Stimulated activated CD8-positive, alpha-beta memory T cell treated with anti-CD3 and anti-CD28 coated beads, Interleukin-12 subunit alpha, Interleukin-12 subunit beta, amount 100 ng/mL, for 4 hours (primary cell): Measurements from ENCODE around the gene DACH2.
"Not testable (repeated sequence)": the region's sequence is repeated elsewhere in the genome, so short reads cannot be mapped to it uniquely, and the experiment has no call there.

Source experiments
- DNase-seq: peaks from one replicate; pipeline ENCODE4 v3.0.0-alpha.2; 2020; ENCODE audit warnings: low read depth

DACH2 gene

DNA sequence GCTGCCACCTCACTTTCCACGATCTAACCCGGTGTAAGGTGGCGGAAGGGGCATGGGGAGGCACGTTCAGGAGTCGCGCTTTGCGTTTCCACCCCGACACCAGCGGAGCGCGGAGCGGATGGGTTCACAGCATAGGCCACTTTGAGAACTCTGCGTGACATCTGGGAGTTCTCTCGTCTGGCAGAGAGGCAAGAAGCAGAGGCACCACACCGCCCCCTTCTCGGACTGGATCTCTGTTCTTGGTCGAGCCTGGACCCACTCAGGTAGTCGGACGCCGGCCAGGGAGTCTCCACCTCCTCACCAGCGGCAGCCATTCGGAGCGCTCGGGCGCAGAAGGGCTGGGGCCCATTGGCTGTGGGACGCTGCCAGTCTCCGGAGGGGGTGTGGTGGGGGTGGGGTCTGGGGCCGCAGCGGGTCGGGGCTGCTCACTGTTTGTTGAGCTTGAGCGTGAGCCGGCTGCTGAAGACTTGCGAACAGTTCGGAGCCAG, at the start of gene DACH2:
Gene DACH2 (plus strand): TSS at position 428 of the 488 bp plus-strand sequence.
- no peak for DNase-seq

DNA sequence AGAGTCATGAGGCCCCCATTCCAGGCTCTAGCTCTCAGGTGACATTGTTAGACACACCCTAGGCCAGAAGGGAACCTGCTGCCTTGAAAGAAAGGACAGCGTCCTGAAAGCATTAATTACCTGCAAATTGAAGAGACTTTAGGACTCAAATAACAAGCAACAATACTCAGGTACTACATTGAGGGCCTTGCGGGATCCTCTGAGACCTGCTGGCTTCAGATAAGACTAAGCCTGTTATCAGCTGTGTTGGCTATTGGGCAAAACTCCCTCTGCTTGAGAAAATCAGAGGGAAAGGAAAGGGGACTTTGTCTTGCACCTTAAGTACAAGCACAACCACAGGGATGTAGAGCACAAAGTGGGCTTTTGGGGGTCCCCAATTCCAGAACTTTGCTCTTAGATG, 45.9 kb upstream of the DACH2 start:
- DNase-seq, result no peak

DNA sequence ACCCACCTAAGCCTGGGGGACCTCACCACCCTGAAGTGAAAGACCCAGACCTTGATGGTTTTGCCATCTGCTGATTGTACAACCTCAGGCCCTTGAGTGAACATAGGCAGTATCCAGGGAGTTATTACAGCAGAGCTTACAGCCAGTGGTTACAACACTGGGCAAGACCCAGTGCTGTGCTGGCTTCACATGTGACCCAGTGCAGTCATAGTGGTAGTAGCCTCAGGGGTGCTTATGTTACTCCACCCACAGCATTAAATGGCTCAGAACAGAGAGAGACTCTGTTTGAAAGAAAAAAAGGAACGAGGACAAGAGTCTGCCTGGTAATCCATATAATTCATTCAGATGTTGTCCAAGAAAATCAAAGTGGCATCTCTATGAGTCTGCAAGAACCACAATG, 45.2 kb upstream of the DACH2 start:
- no peak for DNase-seq

DNA sequence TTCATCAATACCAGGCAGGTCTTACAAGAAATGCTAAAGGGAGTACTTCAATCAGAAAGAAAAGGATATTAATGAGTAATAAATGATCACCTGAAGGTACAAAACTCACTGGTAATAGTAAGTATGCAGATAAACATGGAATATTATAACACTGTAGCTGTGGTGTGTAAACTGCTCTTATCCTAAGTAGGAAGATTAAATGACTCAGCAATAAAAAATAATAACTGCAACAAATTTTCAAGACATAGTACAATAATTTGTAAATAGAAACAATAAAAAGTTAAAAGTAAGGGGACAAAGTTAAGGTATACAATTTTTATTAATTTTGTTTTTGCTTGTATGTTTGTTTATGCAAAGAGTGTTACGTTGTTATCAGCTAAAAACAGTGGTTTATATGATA, 43.7 kb upstream of the DACH2 start:
- no peak for DNase-seq

DNA sequence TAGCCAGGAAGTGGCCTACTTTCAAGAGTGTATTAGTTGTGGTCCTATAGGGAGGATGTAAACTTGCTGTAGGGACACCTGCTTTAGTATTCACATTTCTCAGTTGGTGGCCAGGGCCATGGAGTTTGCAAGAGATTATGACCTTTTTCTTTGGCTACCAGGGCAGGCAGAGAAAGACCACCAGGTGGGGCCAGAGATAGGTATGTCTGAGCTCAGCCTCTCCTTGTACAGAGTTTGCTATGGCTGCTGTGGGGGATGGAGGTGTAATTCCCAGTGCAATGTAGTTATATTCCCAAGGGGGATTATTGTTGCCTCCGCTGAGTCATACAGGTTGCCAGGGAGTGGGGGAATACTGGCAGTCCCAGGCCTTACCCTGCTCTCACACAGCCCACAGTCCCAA, 26.3 kb upstream of the DACH2 start:
- no peak for DNase-seq

DNA sequence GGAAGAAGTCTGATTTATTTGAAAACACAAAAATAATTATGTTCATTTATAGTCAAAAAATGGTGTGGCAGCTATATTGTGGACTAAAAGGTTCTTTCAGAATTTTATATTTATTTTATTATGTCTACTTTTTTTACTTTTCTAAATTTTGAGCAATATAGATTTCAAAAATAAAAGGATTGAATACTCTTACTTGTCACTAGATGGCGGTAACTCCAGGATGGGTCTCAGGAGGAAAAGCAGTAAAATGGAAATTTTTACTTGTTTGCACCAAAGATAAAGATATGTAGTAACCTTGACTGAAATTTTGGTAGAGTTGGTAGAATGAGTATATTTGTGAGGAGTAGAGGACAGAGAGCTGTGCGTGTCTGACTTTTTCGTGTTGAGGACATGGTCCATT, 14.5 kb upstream of the DACH2 start:
- DNase-seq, result no peak

DNA sequence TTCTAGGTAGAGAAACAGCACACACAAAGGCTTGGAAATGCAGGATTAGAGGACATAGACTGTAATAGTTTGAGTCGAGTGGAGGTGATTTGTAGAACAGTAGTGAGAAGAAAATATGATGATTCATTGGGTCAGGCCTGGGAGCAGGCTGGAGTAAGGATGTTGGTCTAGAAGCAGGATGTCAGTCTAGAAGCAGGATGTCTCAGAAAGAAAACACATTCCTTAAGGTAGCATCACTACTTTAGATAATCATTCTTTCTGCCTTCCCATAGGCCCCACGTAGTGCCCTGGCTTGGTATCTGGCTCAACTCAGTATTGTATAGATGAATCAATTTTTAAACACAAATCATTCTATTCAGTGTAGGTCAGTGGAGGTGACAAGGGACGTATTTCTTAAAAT, 11.2 kb upstream of the DACH2 start:
- DNase-seq, result no peak

DNA sequence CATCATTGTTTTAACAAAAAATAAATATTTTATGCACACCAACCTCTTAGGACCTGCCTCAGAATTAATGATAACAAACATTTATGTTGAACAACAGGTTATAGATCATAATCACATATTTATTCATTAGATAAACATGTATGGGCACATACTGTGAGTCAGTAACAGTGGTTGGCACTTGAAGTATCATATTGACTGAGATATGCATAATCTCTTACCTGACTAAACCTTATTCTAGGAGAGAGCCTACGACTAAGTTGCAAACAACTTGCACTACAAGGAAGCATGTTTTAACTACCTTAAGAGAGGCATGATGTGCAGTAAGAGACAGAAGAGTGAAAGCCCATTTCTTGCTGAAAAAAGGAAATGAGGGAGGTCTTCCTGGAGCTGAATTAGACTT, 6.5 kb upstream of the DACH2 start:
- no peak for DNase-seq

DNA sequence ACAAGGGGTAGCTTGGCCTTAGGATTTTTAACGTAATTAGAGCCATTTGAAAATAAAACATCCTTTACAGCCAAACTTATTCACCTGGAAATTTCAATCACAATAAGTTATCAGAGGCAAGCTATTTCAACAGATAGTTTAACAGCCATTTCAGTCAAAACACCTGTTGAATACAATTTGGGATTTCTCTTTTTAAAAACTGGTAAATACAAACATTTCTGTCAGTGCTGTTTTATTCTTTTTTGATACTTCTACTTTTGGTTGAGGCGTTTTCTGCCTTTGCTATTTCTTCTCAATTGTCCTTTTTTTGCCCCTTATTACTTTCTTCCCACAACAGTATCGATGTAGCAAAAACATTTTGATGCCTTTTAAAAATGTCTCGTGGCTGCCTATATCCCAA, 2.1 kb upstream of the DACH2 start:
- no peak for DNase-seq

DNA sequence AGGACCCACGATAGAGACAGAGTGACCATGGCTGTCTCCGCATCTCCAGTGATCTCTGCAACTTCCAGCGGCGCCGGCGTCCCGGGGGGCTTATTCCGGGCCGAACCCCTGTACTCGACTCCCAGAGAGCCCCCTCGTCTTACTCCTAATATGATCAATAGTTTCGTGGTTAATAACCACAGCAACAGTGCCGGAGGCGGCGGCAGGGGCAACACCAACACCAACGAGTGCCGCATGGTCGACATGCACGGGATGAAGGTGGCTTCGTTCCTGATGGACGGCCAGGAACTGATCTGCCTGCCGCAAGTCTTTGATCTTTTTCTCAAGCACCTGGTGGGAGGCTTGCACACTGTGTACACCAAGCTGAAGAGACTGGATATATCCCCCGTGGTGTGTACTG, 343 bp downstream of the DACH2 start:
- no peak for DNase-seq

DNA sequence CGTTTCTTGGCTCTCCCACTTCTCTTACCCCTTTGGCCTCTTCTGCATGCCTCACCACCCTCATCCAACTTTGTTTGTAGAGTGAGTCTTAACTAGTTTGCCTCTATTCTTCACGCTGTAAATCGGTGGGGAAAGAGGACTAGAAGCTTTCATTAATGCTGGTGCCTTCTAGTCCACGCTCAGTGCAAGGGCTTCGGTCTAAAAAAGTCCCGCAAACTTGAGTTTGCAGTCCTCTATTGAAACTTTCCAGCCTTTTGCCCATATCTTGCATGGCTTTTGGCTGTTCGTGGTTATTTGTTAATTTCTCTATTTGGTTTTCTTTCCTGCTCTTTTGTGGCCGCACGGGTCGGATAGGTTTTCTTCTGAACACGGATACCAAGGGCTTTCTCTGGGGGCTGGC, 868 bp downstream of the DACH2 start:
- no peak for DNase-seq

DNA sequence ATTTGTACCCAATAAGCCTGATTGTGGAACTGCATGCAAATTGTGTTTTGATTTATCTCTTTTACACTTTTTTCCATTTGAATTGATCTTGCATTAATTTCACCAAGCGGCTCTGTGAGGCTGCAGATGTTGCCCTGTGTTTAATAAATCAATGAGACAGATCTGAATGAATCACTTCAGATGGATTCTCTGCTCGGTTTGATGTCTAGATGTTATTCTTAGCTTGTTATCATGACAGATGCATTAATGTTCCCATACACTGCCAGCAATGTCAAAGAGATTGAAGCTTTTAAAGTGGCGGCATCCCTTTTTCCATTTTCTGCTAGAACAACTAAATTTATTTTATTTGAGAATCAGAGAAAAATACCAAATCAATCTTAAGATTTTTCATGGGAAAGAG, 6.3 kb downstream of the DACH2 start:
- DNase-seq, result no peak

DNA sequence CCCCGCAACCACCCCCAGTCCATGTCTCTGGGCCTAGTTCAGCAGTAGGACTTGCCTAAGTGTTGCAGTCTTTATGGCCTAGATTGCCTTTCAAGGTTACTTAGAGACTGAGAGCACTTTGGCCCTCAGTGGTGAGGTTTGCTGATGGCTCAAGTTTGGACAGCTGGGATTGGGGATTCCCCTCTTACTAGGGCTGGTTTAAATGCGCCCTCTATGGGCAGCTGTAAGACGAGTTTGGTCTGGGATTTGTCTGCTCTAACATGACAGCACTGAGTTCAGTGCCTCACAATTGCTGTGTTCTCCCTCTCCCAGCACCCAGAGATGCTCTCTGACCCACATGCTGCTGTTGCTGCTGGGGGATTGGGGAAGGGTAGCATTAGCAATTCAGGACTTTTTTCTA, 23.1 kb downstream of the DACH2 start:
- no peak for DNase-seq

DNA sequence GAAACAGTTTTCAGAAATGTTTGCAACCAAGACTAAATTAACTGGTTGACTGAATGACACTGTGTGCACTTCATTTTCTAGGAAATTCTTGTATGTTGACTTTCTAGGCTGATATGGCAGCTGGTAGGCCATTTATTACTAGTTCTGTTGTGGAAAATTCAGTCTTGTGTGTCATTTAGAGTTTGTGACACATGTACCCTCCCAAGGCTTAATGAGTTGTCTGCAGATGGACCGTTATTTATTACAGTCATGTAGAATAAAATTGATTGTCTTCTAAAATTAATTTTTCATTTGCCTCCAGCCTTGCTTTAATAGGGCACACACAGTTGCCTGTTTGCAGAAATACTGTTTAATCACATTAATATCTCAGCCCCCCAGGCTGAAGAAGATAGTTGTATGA, 30.7 kb downstream of the DACH2 start:
- DNase-seq, result no peak

DNA sequence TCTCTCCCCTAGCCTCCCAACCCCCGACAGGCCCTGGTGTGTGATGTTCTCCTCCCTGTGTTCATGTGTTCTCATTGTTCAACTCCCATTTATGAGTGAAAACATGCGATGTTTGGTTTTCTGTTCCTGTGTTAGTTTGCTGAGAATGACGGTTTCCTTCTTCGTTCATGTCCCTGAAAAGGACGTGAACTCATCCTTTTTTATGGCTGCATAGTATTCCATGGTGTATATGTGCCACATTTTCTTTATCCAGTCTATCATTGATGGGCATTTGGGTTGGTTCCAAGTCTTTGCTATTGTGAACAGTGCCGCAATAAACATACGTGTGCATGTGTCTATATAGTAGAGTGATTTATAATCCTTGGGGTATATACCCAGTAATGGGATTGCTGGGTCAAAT, 33.1 kb downstream of the DACH2 start:
- DNase-seq, result not testable (repeated sequence)

DNA sequence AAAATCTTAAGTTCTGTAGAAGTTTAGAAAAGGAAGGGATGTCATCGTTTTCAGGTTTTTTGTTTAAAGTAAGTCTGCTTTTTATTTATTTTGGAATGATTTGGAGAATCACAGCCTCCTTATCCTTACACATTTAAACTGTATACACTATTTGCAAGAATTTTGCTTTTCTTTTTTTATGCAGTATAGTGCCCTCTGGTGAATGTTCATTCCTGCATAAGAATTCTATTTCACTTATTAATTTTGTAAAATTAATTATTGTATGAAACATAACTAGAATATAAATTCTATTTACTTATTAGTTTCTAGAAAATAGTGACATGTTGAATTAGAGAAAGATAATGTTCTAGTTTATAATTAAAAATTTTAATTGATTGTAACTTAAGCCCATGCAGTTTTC, 44.6 kb downstream of the DACH2 start:
- DNase-seq, result no peak

DNA sequence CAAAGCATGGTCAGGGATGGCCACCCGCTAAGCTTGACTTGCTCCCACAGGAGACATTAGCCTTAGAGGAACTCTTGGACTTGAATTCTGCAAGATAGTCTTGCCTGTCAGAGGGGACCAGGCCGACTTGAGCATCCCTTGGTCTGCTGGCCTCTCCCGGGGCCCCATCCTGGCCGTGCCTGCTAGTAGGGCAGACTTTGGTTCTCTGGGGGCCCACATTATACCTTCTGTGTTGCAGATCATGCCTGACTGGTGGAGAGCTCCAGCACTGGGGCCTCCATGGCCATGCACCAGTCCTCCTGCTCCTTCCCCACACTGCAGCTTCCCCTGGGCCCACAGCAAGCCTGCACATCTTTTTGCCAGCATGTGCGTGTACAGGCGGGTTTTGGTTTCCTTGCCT, 46.5 kb downstream of the DACH2 start:
- DNase-seq, result no peak

DNA sequence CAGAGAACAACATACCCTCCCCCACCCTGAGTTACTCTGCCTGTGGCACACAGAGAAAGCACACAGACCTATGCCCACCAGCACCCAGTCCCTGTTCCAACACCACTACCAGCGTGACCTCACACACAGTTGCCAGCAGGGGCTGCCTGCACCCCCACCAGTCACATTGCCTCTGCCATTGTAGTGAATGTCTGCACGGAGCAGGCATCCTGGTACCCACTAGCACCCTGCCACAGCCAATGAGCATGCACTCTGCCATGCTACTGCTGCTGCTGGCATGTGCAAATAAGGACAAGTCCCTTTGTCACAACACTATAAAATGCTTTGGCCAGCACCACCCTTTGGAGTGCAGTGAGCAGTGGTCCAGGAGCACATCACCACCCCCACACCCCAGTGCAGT, 47.1 kb downstream of the DACH2 start:
- DNase-seq, result no peak

DNA sequence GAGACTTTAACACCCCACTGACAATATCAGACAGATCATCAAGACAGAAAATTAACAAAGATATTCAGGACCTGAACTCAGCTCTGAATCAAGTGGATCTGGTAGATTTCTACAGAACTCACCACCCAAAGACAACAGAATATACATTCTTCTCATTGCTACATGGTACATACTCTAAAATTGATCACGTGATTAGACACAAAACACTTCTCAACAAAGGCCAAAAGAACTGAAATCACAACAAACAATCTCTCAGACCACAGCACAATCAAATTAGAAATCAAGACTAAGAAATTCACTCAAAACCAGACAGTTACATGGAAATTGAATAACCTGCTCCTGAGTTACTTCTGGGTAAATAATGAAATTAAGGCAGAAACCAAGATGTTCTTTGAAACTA, 49.6 kb downstream of the DACH2 start:
- no peak for DNase-seq

DNA sequence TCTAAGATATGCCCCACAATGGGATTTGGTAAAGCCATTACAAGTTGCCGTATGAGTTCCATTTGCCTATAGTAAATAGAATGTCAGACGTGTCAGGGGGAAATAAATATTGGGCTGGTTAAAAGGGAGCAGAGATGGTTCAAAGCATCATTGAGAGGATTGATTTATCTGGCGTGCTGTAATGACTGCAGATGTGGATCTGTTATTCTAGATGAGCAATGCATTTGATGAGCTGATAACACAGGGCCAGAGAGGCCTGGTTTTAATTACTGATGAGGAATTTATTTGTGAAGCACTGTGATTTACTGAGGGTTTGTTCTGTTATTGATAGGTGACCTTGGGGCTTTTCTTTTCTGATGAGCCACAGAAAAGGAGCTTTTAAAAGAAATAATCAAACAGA, 62.5 kb downstream of the DACH2 start:
- no peak for DNase-seq

DNA sequence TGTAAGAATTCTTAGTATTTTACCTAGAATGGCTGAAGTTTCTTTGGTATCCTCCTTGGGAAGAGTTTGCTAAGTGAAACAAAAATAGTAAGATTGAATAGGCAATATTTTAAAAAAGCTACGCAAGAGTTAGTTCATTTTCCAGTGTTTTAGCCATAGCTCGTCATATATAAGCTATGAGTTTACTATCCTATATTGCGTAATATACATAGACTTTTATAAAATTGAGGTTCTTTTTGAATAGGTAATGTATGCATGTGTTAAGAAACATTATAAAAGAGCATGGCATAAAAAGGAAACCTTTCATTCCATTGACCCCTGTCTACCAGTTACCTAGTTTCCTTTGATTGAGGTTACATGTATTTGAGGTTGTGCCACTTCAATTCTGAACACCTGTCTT, 67.0 kb downstream of the DACH2 start:
- no peak for DNase-seq

DNA sequence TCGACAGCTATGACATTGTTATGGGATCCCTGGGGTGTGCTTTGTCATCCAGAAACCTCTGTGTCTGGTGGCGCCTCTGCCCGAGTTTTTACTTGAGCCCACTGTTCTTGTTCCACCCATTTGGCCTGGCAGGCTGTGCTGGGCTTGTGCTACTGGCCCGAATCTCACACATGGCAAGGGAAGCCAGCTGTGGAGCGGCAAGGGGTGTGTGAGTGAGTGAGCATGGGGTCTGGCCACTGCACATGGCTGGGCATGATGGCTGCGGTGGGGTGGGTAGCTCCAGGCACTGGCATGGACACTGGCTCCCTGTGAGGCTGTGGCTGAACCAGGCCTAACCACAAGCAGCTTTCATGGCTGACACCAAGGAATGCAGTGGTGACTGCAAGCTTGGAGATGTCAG, 89.2 kb downstream of the DACH2 start:
- DNase-seq, result no peak

DNA sequence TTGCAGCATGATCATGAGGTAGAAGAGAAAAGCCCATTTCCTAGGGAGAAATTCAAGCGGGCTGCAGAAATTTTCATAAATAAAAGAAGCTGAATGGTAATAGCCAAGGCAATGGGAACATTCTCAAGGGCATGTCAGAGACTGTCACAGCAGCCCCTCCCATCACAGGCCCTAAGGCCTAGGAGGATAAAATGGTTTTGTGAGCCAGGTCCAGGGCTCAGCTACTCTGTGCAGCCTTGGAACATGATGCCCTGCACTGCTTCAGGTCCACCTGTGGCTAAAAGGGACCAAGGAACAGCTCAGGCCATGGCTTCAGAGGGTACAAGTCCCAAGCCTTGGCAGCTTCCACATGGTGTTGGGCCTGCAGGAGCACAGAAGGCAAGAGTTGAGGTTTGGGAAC, 93.3 kb downstream of the DACH2 start:
- no peak for DNase-seq

DNA sequence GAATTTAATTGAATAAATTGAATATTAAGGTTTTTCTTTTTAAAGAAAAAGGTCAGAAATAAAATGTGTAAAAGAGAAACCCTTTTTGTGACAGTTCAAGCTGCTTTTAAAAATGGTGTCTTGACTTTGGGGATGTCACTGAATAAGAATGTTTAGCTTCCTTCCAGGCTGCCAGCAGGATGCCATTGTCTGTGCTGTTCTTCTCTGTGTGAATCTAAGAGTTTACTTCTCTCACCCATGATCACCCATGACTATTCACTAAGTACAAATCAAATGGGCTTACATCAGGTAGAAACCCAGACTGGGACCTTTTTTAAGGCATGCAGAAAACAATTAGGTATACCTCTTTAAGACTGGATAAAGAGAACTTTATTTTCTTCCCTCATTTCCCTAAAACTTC, 115.3 kb downstream of the DACH2 start:
- DNase-seq, result no peak

DNA sequence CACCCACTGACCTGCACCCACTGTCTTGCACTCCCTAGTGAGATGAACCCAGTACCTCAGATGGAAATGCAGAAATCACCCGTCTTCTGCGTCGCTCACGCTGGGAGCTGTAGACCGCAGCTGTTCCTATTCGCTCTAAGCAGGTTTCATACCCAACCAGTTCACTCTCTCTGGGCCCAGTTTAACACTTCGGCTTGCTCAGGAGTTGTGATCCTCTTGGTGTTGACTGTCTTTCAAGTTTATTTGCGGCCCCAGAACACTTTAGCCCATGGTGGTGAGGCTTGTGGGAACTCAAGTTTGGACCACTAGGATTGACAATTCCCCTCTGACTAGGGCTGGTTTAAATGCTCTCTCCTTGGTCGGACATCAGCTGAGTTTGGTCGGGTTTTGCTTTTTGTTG, 147.0 kb downstream of the DACH2 start:
- DNase-seq, result no peak
